IMR-90 (cell line): Measurements from ENCODE around the gene MAGI2. TPM values are rescaled to one million over a fixed set of nuclear protein-coding genes. Genes with fewer than 3 reads are reported as not detected.

Experiments
- ATAC-seq: fragments of 200-7000 bp; cut with Tn5 transposase; 2 replicates; pipeline ENCODE4 v1.9.1; 2020; ENCODE audit warnings: low read depth, mild to moderate bottlenecking, moderate library complexity
- BruUV-seq: library from RNA; stranded (reverse); fragments of 400-500 nt; replicated peaks from 2 replicates; lab custom pipeline; 2021; lab: Mats Ljungman, UMichigan
- CTCF ChIA-PET: fragments of 300-600 bp; formaldehyde crosslinking; extraction: SDS; loops from one replicate; lab custom pipeline; 2021; ENCODE audit warnings: antibody characterized with exemption; lab: Yijun Ruan, JAX
- POLR2A ChIA-PET: fragments of 300-600 bp; sonication (Branson Sonifier 250); formaldehyde crosslinking; loops from one replicate; lab custom pipeline; 2022; ENCODE audit warnings: antibody characterized with exemption; ENCODE audit not compliant: unreplicated experiment; lab: Charles Lee
- DNase-seq: peaks from one replicate; pipeline ENCODE4 v3.0.0; 2013
- H2AFZ ChIP-seq: replicated peaks from 2 replicates; pipeline ENCODE3; 2013; ENCODE audit warnings: low read length, mild to moderate bottlenecking; ENCODE audit not compliant: poor library complexity
- H2AK5ac ChIP-seq: 2 replicates; pipeline ENCODE4 v1.6.1; 2013; ENCODE audit warnings: low read depth, low read length, inconsistent platforms
- H2AK9ac ChIP-seq: replicated peaks from 2 replicates; pipeline ENCODE3; 2013; ENCODE audit warnings: mild to moderate bottlenecking, low read depth, low read length, moderate library complexity; ENCODE audit not compliant: poor library complexity
- H2BK120ac ChIP-seq: 2 replicates; pipeline ENCODE4 v1.6.1; 2013; ENCODE audit warnings: low read depth, low read length, inconsistent platforms
- H2BK15ac ChIP-seq: 3 replicates; pipeline ENCODE4 v1.6.1; 2013; ENCODE audit warnings: low read depth, low read length, inconsistent platforms
- H2BK20ac ChIP-seq: 2 replicates; pipeline ENCODE4 v1.6.1; 2013; ENCODE audit warnings: low read depth, mild to moderate bottlenecking, inconsistent platforms, low read length, moderate library complexity
- H2BK5ac ChIP-seq: 2 replicates; pipeline ENCODE4 v1.6.1; 2013; ENCODE audit warnings: mild to moderate bottlenecking, low read depth, low read length, inconsistent platforms; ENCODE audit not compliant: poor library complexity, severe bottlenecking
- H3K14ac ChIP-seq: replicated peaks from 2 replicates; pipeline ENCODE4 v1.6.1; 2013; ENCODE audit warnings: low read depth, low read length, inconsistent platforms
- H3K18ac ChIP-seq: 2 replicates; pipeline ENCODE4 v1.6.1; 2013; ENCODE audit warnings: low read depth, low read length, control low read depth
- H3K23ac ChIP-seq: 2 replicates; pipeline ENCODE4 v1.6.1; 2013; ENCODE audit warnings: low read depth, low read length, inconsistent platforms
- H3K27ac ChIP-seq: 2 replicates; pipeline ENCODE4 v1.5.1; 2013; ENCODE audit warnings: mild to moderate bottlenecking, control low read depth, low read length; ENCODE audit not compliant: insufficient read depth
- H3K27me3 ChIP-seq: 2 replicates; pipeline ENCODE4 v1.6.1; 2013; ENCODE audit warnings: low read length; ENCODE audit not compliant: control insufficient read depth, insufficient read depth
- H3K36me3 ChIP-seq: 2 replicates; pipeline ENCODE4 v1.6.1; 2013; ENCODE audit warnings: low read length, mixed read lengths; ENCODE audit not compliant: control insufficient read depth, insufficient read depth
- H3K4ac ChIP-seq: 2 replicates; pipeline ENCODE4 v1.6.1; 2013; ENCODE audit warnings: low read depth, low read length, inconsistent platforms
- H3K4me1 ChIP-seq: 2 replicates; pipeline ENCODE4 v1.6.1; 2013; ENCODE audit warnings: low read length, mixed read lengths; ENCODE audit not compliant: control insufficient read depth, insufficient read depth
- H3K4me2 ChIP-seq: 2 replicates; pipeline ENCODE4 v1.6.1; 2013; ENCODE audit warnings: low read depth, mild to moderate bottlenecking, control low read depth, low read length, moderate library complexity
- H3K4me3 ChIP-seq: 2 replicates; pipeline ENCODE4 v1.5.1; 2013; ENCODE audit warnings: low read depth, mild to moderate bottlenecking, control low read depth, low read length, moderate library complexity; ENCODE audit not compliant: insufficient read depth
- H3K56ac ChIP-seq: 2 replicates; pipeline ENCODE4 v1.6.1; 2013; ENCODE audit warnings: low read length, inconsistent platforms; ENCODE audit not compliant: insufficient read depth; ENCODE audit errors: extremely low read depth
- H3K79me1 ChIP-seq, 2 experiments: 2 replicates each; pipeline ENCODE4 v1.6.1; 2013; ENCODE audit warnings: low read length in 2 of 2, inconsistent platforms in 1 of 2, low read depth in 1 of 2
- H3K9ac ChIP-seq: 2 replicates; pipeline ENCODE4 v1.6.1; 2013; ENCODE audit warnings: low read depth, low read length, control low read depth
- H3K9me1 ChIP-seq: 2 replicates; pipeline ENCODE4 v1.6.1; 2013; ENCODE audit warnings: low read length, inconsistent platforms; ENCODE audit not compliant: insufficient read depth
- H3K9me3 ChIP-seq: 2 replicates; pipeline ENCODE4 v1.6.1; 2013; ENCODE audit warnings: low read length; ENCODE audit not compliant: control insufficient read depth, insufficient read depth
- H4K20me1 ChIP-seq: 2 replicates; pipeline ENCODE4 v1.6.1; 2013; ENCODE audit warnings: low read length, inconsistent platforms; ENCODE audit not compliant: insufficient read depth
- H4K5ac ChIP-seq: 2 replicates; pipeline ENCODE4 v1.6.1; 2013; ENCODE audit warnings: mild to moderate bottlenecking, low read depth, low read length, control low read depth
- H4K8ac ChIP-seq, 2 experiments: 2 replicates each; pipeline ENCODE4 v1.6.1; 2013; ENCODE audit warnings: low read depth in 2 of 2, low read length in 2 of 2, control low read depth in 1 of 2, inconsistent platforms in 1 of 2
- H4K91ac ChIP-seq: 2 replicates; pipeline ENCODE4 v1.6.1; 2013; ENCODE audit warnings: low read depth, low read length, inconsistent platforms; ENCODE audit not compliant: insufficient read depth
- CHD1 ChIP-seq: IDR thresholded peaks from 2 replicates; pipeline ENCODE4 v1.6.1; 2012; ENCODE audit warnings: low read depth, low read length, improper control_type of control experiment
- FOS ChIP-seq: fragments of 150-350 bp; IDR thresholded peaks from 2 replicates; pipeline ENCODE4 v1.6.1; 2016; ENCODE audit warnings: low read depth, low read length
- MAZ ChIP-seq: IDR thresholded peaks from 2 replicates; pipeline ENCODE4 v1.6.1; 2012; ENCODE audit warnings: low read depth, mild to moderate bottlenecking, low read length, improper control_type of control experiment, moderate library complexity, borderline replicate concordance
- MXI1 ChIP-seq: IDR thresholded peaks from 2 replicates; pipeline ENCODE4 v1.6.1; 2012; ENCODE audit warnings: low read depth, mild to moderate bottlenecking, low read length, moderate library complexity, borderline replicate concordance
- NFE2L2 ChIP-seq: fragments of 150-350 bp; IDR thresholded peaks from 2 replicates; pipeline ENCODE4 v1.6.1; 2016; ENCODE audit warnings: low read depth, mild to moderate bottlenecking, low read length
- POLR2A ChIP-seq: IDR thresholded peaks from 2 replicates; pipeline ENCODE4 v1.6.1; 2012; ENCODE audit warnings: mild to moderate bottlenecking, low read depth, low read length
- RAD21 ChIP-seq: IDR thresholded peaks from 2 replicates; pipeline ENCODE4 v1.6.1; 2012; ENCODE audit warnings: low read length, improper control_type of control experiment
- SMC3 ChIP-seq: fragments of 150-350 bp; IDR thresholded peaks from 2 replicates; pipeline ENCODE4 v1.6.1; 2016; ENCODE audit warnings: low read depth, mild to moderate bottlenecking, antibody characterized with exemption, low read length, moderate library complexity
- WGBS, 2 experiments: methylation state at CpG; one replicate each; pipeline versions ENCODE4 v1.1.5 to v1.1.7; 2013; ENCODE audit warnings: missing lambda C conversion rate in 2 of 2; ENCODE audit not compliant: insufficient read length in 1 of 2; ENCODE audit errors: extremely low coverage in 2 of 2; 5-methylcytosine and 5-hydroxymethylcytosine counted together
- dilution Hi-C: fragments of 300-500 bp; cut with HindIII; formaldehyde crosslinking; loops from one replicate; pipeline ENCODE4 v1.14.3; 2018; ENCODE audit warnings: low sequenced_read_pairs; ENCODE audit not compliant: unreplicated experiment
- in situ Hi-C: fragments of 300-500 bp; cut with MboI; formaldehyde crosslinking; loops from 3 replicates; pipeline ENCODE4 v1.14.3; 2019; ENCODE audit warnings: low sequenced_read_pairs, inconsistent platforms, mixed read lengths
- intact Hi-C: fragments of 100-400 bp; cut with micrococcal nuclease; formaldehyde crosslinking; loops from 2 replicates; pipeline ENCODE4 v1.10.0; 2022
- polyA plus RNA-seq, 3 experiments: library from polyadenylated mRNA; depleted of rRNA; stranded (reverse); fragments of >200 nt; gene quantifications; 2 replicates each; pipeline ENCODE4 v1.2.3, GENCODE V29; 2012; ENCODE audit warnings: low replicate concordance in 1 of 3
- total RNA-seq: library from RNA; depleted of rRNA; stranded (reverse); fragments of >200 nt; gene quantifications from 2 replicates; pipeline ENCODE4 v1.2.3, GENCODE V29; 2012
- TF ChIP-seq, protein P1 (sequence below): fragments of 150-350 bp; IDR thresholded peaks from 2 replicates; pipeline ENCODE4 v1.6.1; 2017; ENCODE audit warnings: mild to moderate bottlenecking, antibody characterized with exemption, low read length, low read depth
- TF ChIP-seq, protein P2 (sequence below): conservative IDR thresholded peaks from 2 replicates; pipeline ENCODE4 v1.5.1; 2012; ENCODE audit warnings: mild to moderate bottlenecking, low read depth, low read length, improper control_type of control experiment

MAGI2 gene
- total and polyA plus RNA-seq, 2 of the 4 experiments (the other 2 are of a cell fraction) = 2.5 to 17.9 TPM

DNA sequence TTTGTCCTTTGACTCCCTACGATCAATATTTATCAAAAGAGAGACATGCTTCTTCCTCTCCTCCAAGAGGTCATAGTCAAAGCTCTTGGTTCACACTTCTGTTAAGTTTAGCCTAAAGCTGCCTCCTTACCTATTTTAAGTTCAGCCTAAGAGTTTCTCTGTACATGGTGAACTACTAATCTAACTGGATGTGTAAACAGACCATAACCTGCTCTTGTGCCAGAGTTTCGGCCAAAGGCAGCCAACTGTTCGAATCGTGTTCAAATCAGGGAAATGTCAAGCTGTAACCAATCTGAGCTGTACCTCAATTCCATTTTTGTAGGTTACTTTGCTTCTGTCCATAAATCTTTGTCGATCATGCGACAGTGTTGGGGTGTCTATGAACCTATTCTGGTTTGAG lies 1240.1 kb downstream of the MAGI2 start:
- intact Hi-C loops = no loop called here
- BruUV-seq = no TSS peak

More for the DNA sequence above, 1240.1 kb downstream of the MAGI2 start:
- peaks cover 6% of the 10 kb centered on the region for H3K4me1 ChIP-seq
- no peak overlapping the region for H2BK5ac ChIP-seq
- no CpG with 5 or more reads among the region's 6 CpGs for WGBS, 2 experiments
- H3K56ac ChIP-seq = no peak overlapping the region
- no peaks in the 10 kb centered on the region for H3K79me1 ChIP-seq
- no peak overlapping the region for H2AFZ ChIP-seq
- no peaks in the 10 kb centered on the region for H4K20me1 ChIP-seq
- no peak overlapping the region for H4K8ac ChIP-seq
- H3K18ac ChIP-seq = no peak overlapping the region
- H3K27me3 ChIP-seq = no peaks in the 10 kb centered on the region
- H3K27ac ChIP-seq = no peak overlapping the region
- dilution Hi-C loops (no loop called here), in situ Hi-C loops (no loop called here)
- no peak overlapping the region for H2BK120ac ChIP-seq
- no peak overlapping the region for H3K4me2 ChIP-seq
- no peak overlapping the region for H2BK15ac ChIP-seq
- H3K9me3 ChIP-seq = no peaks in the 10 kb centered on the region
- POLR2A ChIA-PET = no interaction called here
- H3K36me3 ChIP-seq = no peaks in the 10 kb centered on the region
- no peak overlapping the region for H4K5ac ChIP-seq
- CTCF ChIA-PET = interaction anchor here (0.8 kb wide), 1 partner anchor 9 kb away, joined by 3 read pairs; no protein-coding TSS in a partner anchor
- H3K14ac ChIP-seq = no peak overlapping the region
- no peak overlapping the region for H4K91ac ChIP-seq
- H2BK20ac ChIP-seq = no peak overlapping the region
- no peak for ATAC-seq
- no peak overlapping the region for H3K4ac ChIP-seq
- no peak overlapping the region for H3K23ac ChIP-seq
- no peak overlapping the region for H3K9ac ChIP-seq
- no peak overlapping the region for H2AK9ac ChIP-seq
- no peak for DNase-seq
- H2AK5ac ChIP-seq = no peak overlapping the region
- H3K4me3 ChIP-seq = no peak overlapping the region
- TF ChIP-seq, protein P1, sequence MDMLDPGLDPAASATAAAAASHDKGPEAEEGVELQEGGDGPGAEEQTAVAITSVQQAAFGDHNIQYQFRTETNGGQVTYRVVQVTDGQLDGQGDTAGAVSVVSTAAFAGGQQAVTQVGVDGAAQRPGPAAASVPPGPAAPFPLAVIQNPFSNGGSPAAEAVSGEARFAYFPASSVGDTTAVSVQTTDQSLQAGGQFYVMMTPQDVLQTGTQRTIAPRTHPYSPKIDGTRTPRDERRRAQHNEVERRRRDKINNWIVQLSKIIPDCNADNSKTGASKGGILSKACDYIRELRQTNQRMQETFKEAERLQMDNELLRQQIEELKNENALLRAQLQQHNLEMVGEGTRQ = no peak
- TF ChIP-seq, protein P2, sequence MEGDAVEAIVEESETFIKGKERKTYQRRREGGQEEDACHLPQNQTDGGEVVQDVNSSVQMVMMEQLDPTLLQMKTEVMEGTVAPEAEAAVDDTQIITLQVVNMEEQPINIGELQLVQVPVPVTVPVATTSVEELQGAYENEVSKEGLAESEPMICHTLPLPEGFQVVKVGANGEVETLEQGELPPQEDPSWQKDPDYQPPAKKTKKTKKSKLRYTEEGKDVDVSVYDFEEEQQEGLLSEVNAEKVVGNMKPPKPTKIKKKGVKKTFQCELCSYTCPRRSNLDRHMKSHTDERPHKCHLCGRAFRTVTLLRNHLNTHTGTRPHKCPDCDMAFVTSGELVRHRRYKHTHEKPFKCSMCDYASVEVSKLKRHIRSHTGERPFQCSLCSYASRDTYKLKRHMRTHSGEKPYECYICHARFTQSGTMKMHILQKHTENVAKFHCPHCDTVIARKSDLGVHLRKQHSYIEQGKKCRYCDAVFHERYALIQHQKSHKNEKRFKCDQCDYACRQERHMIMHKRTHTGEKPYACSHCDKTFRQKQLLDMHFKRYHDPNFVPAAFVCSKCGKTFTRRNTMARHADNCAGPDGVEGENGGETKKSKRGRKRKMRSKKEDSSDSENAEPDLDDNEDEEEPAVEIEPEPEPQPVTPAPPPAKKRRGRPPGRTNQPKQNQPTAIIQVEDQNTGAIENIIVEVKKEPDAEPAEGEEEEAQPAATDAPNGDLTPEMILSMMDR = no peak
- TF ChIP-seq MXI1 (no peak), FOS (no peak), CHD1 (no peak), MAZ (no peak), SMC3 (no peak), NFE2L2 (no peak), POLR2A (no peak), RAD21 (no peak)
- no peaks in the 10 kb centered on the region for H3K9me1 ChIP-seq
